GM19395 (cell line): ENCODE data around the gene ELF3.
A peak's percentile ranks its signal among the peaks of the same experiment; 100 is the strongest.
"Not testable (repeated sequence)": the region's sequence is repeated elsewhere in the genome, so short reads cannot be mapped to it uniquely, and the experiment has no call there.

Source experiments
- ATAC-seq: cut with Tn5 transposase; IDR thresholded peaks from one replicate; pipeline ENCODE4 v1.9.1; 2021; ENCODE audit warnings: mild to moderate bottlenecking, moderate library complexity; ENCODE audit not compliant: unreplicated experiment

Gene ELF3

DNA sequence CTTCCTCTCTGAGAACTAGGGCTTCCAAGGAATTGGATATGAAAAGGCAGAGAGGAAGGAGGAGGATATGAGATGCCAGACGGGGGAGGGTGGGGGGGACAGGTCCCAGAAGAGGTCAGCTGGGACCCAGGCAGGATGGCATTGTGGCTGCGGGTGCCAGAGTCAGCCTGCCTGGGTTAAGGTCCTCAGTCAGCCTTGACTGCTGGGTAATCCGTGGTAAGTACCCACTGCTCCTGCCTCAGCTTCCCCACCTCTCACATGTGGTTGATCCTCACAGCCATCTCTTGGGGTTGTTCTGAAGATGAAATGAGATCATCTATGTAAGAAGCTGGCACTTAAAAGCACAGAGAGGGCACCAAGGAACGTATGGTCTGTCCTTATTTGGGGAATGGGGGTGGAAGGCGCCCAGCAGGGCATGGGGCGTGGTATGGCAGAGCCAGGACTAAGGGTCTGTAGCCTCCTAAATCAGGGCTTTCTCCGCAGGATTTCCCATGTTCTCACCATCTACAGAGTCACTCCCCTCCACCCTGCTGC is 23.8 kb downstream of the ELF3 start:
- no peak for ATAC-seq

DNA sequence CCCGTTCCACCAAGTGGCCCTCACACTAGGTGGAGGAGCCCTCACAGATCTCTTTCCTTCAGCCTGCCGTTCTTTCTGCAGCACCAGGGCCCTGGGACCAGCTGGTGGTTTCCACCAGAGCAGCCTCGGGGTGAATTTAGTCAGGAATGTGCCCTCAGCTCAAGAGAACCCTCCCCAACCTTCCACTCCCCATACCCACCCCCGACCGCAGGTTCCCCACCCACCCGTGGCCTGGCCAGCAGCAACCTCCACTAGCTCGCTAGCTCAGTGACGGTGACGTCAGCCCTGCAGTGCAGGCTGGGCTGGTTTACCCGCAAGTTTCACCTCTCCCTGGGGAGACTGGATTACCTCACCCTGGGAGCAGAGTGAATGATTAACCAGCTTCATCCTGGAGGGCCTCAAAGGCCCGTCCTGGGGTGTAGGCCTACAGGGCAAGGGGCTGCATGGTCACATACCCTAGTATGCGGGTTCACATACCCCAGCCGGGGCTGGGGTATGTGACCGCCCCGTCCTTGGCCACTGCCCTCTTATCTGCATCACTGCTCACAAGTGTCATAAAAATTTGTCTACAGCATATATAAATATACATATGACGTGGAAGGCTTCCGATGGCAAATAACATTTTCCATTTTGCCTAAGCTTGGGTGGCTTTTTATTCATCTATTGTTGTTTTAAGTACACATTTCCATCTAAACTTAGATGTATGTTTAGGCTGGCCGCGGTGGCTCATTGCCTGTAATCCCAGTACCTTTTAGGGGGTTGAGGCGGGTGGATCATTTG is 24.5 kb downstream of the ELF3 start:
- ATAC-seq, result peak; percentile 65

DNA sequence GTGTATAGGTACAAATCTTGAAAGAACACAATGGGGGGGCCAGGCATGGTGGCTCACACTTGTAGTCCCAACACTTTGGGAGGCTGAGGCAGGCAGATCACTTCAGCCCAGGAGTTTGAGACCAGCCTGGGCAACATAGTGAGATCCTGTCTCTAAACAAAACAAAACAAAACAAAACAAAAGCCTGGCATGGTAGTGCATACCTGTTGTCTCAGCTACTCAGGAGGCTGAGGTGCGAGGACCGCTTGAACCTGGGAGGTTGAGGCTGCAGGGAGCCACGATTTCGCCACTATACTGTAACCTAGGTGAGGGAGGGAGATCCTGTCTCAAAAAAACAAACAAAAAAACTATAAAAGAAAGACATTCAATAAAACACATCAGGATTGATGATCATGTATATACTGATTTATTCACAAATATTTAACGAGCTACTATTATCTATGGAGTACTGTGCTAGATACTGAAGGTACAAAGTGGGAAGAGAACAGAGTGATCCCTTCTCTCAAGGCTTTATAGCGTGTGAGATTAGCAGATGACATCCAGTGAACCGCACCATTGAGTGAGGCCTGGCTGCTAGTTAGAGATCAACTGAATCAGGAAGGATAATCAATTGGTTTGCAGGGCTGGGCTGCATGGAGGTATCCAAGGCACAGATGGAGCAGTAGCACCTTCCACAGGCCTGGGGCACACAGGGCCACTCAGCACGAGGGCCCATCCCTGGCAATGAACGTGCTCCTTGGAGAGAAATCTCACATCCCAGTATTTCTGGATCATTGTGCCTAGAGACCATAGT is 26.4 kb downstream of the ELF3 start:
- ATAC-seq, result no peak

DNA sequence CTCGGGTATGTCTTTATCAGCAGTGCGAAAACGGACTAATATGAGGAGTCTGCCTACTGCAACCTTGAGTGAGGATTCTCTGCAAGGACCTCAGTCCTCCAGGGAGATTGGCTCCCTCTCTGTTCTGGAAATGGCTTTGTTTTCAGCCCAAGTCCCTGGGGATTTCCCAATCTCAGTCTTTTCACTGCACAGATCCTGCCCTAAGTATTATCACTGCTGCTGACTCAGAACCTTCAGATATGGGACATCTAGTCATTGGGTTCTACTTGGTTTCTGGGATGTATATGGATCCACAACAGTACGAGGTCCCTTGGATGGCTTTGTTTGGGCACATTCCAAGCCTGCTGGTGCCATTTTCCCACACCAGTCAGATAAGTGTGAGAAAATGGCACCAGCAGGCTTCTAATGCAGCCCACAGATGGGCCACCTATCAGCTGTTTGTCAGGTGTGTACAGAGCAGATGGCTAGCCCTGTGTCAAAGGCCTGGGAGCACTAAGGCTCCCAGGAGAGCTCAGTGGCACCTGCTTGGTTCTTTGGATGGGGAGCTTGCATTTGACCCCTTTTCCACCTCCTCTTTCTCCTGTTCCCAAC is 27.4 kb downstream of the ELF3 start:
- no peak for ATAC-seq

DNA sequence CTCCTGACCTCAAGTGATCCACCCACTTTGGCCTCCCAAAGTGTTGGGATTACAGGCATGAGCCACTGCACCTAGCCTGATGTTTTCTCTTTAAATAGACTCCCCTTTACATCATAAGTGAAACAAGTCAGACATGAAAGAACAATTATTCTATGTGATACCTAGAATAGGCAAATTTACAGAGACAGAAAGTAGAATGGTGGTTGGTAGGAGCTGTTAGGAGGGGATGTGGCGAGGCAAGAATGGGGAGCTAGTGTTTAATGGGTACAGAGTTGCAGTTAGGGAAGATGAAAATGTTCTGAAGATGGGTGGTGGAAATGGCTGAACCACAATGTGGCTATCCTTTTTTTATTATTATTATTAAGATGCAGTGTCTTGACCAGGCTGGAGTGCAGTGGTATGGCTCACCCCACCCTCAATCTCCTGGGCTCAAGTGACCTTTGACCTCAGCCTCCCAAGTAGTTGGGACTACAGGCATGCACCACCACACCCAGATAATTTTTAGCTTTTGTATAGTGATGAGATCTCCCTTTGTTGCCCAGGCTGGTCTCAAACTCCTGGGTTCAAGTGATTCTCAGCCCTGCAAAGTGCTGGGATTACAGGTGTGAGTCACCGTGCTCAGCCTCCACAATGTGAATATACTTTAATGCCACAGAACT is 28.4 kb downstream of the ELF3 start:
- peak; percentile 53 for ATAC-seq

DNA sequence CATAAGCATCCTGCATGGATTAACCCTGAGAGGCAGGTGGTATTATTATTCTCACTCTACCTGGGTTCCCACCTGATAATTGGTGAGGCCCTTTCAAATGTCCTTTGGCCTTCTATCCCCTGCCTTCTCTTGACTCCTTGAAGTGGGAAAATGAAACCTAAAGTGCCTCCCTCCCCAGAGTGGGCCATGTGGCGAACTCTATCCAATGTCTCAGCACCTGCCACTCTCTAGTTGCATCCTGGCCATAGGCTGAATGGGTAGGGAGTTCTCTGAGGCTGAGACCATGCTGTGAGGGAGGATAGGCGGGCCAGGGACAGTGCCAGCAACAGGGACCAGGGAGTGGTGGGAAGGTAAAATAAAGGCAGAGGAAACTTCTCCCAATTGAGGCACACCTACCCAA is 35.3 kb downstream of the ELF3 start:
- ATAC-seq, result no peak

DNA sequence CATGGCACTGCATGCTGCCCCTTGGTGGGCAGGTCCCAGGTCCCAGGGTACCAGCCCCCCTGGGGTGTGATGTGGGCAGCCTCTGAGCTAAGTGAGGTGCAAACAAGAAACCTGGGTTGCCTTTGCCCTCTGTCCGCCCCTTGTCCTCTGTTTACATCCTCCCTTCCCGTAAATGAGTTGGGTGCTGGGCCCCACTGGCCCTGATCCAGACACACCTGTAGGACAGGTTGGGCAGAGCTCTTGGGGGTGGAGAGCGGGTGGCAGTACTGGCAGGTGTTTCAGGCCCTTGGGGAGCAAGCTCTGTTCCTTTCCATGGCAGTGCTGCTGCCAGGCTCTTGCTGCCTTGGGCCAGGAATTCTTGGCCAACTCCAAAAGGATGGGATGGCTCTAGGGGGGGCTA is 35.8 kb downstream of the ELF3 start:
- ATAC-seq, result no peak

DNA sequence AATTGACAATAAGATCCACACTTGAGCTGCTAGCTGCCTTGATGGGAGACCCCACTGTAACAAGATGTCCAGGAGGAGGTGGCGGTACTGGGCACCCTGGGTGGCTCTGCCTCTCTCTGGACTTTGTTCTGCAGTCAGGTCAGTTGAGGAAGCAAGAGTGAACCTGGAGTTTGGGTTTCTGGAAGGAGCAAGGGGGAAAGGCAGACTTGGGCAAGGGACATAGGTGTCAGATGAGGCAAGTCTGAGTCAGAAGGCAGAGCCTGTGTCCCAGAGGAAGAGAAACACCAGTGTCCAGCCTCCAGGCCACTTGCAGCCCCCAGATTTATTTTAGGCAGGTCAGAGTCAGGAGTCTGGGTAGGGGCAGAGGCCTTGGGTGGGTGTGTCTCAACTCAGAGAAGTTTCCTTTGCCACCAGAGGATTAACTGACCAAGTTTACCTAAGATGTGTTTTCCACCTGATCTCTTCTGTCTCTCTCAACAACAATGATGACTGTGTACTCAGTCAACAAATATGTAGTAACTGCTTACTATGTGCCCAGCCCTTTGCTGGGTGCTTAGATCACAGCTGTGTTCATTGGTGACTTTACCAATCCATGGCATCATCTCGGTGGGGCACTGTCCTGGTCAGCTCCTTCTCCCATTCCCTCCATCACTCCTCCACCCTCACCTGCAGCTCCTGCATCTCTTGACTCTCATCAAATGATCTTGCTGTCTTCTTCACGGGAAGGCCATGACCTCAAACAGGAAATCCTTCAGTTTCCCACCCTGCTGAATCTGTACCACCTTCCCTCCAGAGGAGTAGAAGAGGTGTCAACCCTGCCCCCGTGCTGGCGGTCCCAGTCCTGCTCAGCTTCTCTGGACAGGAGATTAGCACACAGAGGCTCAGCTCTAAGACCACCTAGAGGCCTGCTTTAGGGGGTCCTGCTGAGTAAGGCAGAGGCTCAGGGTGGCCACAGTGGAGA is 36.6 kb downstream of the ELF3 start:
- ATAC-seq, result no peak

DNA sequence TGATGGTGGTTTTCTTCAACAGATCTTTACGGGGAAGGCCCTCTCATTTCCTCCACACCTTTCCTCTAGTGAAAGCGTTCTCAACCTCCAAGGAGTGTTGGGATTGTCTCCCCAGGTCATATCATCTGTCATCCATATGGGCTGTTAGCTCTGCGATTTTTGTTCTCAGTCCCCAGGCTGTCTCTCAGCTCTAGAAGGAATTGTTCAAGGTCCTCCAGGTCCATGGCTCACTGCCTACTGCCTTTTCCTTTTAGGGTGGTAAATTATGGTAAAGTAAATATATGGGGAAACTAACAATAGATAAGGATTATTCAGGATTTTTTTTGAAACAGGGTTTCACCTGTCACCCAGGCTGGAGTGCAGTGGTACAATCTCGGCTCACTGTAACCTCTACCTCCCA is 37.6 kb downstream of the ELF3 start:
- no peak for ATAC-seq

DNA sequence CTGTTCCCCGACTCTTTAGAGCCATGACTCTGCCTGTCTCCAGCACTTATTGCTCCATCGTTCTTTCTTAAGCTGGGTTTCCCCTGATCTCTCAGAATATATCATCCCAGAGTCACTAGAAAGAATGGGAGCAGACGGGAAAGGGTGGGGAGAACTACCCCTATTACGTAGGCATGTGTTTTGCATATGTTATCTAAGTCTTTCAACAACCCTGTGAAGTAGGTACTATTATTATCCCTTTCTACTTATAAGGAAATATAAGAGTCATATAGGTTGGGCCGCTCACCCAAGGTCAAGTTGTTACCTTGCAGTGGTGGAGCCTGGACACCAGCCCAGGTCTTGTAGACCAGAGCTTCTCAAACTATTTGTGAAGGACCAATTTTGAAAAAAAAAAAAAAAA is 38.7 kb downstream of the ELF3 start:
- ATAC-seq, result no peak

DNA sequence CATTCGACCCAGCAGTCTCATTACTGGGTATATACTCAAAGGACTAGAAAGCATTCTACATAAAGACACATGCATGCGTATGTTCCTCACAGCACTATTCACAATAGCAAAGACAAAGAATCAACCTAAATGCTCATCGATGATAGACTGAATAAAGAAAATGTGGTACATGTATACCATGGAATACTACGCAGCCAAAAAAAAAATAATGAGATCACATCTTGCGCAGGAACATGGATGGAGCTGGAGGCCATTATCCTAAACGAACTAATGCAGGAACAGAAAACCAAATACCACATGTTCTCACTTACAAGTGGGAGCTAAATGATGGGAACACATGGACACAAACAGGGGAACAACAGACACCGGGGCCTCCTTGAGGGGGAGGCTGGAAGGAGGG is 43.7 kb downstream of the ELF3 start:
- ATAC-seq, result no peak

DNA sequence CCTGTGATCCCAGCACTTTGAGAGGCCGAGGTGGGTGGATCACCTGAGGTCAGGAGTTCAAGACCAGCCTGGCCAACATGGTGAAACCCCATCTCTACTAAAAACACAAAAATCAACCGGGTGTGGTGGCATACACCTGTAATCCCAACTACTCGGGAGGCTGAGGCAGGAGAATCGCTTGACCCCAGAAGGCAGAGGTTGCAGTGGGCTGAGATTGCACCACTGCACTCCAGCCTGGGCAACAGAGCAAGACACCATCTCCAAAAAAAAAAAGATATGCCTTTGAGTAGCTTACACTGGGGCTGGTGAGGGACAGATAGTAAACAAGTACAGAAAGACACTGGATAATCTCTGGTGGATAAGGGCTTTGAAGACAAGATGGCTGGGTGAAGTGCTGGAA is 44.3 kb downstream of the ELF3 start:
- ATAC-seq, result not testable (repeated sequence)

DNA sequence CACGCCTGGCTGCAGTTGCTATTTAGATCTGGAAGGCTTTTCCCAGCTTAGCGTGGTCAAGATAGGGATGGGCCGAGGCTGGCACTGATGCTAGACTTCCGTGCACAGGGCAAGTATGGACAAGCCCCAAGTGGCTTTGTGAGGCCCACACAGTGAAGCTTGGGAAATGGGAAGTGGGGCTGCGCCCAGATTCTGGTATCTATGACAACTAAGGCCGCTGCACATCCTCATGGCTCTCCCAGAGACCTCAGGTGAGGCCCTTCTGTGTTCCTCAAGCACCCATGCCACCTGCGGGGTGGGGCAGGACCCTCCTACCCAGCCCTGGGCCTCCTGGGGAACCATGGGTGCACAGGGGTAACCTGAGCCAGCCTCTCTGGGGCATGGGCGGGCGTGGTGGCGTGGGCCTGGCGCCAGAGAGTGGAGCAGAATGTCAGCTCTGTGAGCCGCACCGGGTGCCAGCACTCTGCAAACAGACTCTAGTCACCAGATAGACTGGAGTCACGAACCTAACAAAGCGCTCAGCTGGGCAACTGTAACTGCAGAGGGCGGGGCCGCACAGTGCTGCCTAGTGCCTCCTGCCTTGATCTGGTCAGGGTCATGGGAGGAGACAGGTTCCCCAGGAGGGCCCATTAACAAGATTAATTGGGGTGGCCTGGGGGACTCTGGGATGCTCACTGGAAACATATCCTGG is 46.4 kb downstream of the ELF3 start:
- no peak for ATAC-seq

DNA sequence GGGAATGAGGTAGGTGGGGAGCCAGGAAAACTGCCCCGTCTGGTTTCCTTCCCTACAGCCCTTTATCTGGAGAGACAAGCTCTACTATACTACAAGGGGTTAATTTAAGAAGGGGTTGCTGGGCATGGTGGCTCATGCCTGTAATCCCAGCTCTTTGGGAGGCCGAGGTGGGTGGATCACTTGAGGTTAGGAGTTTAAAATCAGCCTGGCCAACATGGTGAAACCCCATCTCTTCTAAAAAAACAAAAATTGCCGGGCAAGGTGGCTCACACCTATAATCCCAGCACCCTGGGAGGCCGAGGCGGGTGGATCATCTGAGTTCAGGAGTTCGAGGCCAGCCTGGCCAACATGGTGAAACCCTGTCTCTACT is 46.9 kb downstream of the ELF3 start:
- not testable (repeated sequence) for ATAC-seq

DNA sequence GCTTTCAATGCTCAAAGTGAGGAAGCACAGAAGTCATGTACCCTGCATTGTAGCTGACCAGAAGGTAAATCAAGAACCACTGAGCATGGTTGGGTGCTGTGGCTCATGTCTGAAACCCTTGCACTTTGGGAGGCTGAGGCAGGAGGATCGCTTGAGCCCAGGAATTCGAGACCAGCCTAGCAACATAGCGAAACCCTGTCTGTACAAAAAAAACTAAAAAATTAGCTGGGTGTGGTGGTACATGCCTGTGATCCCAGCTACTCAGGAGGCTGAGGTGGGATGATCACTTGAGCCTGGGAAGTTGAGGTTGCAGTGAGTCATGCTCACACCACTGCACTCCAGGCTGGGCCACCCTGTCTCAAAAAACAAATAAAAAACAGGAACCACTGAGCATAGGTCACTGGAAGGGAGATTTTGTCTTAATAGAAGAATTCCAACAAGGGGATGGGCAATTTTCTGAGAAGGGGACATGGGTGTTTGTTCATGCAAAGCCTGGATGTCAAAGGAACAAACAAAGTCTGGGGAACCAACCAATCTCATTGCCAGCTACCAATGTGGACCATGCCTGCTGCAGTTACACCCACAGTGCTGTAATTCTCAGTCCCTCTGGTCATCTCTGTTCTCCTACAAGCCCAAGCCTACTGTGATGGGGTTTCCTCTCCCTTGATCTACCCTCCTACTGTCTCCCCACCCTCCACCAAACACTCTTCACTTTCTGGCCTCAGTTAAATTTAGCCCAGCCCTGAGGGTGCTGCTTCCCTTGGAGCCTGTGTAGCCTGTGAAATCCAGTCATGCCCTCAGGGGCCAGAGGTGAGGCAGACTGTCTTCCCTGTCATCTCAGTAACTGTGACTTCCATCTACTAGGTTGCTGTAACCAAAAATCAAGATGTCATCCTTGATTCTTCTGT is 47.9 kb downstream of the ELF3 start:
- no peak for ATAC-seq

DNA sequence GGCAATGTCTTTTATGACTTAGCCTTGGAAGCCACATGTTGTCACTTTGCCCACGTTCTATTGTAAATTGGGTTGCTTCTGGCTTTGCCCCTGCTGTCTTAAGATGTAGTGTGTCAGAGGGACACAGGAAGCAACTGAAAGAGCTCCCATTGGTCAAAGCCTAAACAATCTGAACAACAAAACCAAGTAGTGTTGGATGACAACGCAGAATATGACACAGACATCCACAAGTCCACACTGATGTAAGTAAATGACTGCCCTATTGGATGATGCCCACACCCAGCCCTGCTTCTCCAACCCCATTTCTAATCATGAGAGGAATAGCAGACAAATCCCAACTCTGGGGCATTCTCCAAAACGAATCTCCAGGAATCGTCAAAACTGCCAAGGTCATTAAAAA is 50.7 kb downstream of the ELF3 start:
- no peak for ATAC-seq

DNA sequence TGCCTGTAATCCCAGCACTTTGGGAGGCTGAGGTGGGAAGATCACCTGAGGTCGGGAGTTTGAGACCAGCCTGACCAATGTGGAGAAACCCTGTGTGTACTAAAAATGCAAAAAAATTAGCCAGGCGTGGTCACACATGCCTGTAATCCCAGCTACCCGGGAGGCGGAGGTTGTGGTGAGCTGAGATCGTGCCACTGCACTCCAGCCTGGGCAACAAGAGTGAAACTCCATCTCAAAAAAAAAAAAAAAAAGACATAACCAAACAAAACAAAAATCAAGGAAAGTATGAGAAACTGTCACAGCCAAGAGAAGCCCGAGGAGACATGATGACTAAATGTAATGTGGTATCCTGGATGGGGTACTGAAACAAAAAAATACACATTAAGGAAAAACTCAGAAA is 51.4 kb downstream of the ELF3 start:
- not testable (repeated sequence) for ATAC-seq

DNA sequence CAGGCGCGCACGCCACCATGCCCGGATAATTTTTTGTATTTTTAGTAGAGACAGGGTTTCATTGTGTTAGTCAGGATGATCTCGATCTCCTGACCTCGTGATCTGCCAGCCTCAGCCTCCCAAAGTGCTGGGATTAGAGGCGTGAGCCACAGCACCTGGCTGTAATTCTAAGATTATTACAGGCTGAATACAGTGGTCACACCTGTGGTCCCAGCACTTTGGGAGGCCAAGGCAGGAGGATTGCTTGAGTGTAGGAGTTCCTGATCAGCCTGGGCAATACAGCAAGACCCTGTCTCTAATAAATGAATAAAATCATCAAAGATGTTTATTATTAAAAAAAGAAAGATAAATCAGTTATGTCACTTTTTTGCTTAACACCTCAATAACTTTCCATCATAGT is 52.2 kb downstream of the ELF3 start:
- ATAC-seq, result not testable (repeated sequence)

DNA sequence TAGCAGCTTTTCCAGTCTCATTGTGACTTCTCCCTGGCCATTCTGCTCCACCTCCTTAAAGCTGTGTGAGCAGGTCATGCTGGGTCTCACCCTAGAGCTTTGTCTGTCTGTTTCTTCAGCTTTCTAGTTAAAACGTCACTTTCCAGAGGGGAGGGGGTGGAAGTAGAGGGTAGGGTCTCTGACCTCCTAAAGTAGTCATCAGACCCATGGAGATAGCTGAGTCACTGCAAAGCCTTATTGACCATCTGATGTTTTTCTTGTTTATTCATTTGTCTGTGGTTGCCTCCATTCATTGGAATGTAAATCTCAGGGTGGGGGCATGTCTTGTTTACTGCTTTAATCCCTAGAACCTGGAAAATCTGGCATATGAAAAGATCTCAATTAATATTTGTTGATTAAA is 52.7 kb downstream of the ELF3 start:
- no peak for ATAC-seq
